Heart left ventricle (tissue), 13 donors: ENCODE results near the gene STX10.

Experiments used
- CTCF ChIP-seq, 12 donors: fragments of 200-600 bp; sonication (generic) in 4 of 12; IDR thresholded peaks; one replicate each; pipeline versions ENCODE4 v1.5.0 to v1.8.0; 2018 to 2022; ENCODE audit warnings: antibody characterized with exemption in 12 of 12, mild to moderate bottlenecking in 5 of 12
- POLR2A ChIP-seq, 2 donors: fragments of 450-650 bp; IDR thresholded peaks; one replicate each; pipeline ENCODE4 v1.6.1; 2017; ENCODE audit warnings: antibody characterized with exemption in 2 of 2, mild to moderate bottlenecking in 2 of 2, moderate library complexity in 2 of 2
- donor health status: ischemic (EF 13 %, LVEDD 7.1; RV severe dilation, severe dysfunction).
- donor health status: DM: no; HTN: yes; CAD: no.
- donor health status: DM: no; HTN: no; CAD: no.
- donor health status: ischemic (EF 25% LVEDD 6.9; RV normal size, moderate dysfunction).
- donor health status: ischemic (EF 25% LVEDD 5.7; RV mildly dilated, moderate dysfunction).
- donor health status: ischemic (EF 35%, LVEDD 5.7; RV mildly dilated, moderate dysfunction).
- donor health status: nonischemic (EF 11% LVEDD 7.7; RV severe dilation, severe dysfunction).
- donor health status: DM: yes; HTN: yes; CAD: no.
- donor health status: PGD.
- donor health status: ischemic (EF 29% LVEDD 5.4; RV normal size, mild dysfunction).
- donor health status: nonischemic (EF 23%, LVEDD 6.1; RV moderate dilation, normal function).

GRCh38 chr19:13149628-13150186, 468 bp downstream of the STX10 start:
- TF ChIP-seq POLR2A (IDR thresholded peaks at IDR 0.05) (no peak), CTCF (IDR thresholded peaks at IDR 0.05) (no peak)
